Right lobe of liver (tissue), 4 donors: ENCODE results near the gene CPED1.

ENCODE experiments used
- POLR2A ChIP-seq: fragments of 450-650 bp; IDR thresholded peaks from one replicate; pipeline ENCODE4 v1.6.1; 2017; ENCODE audit warnings: antibody characterized with exemption, mild to moderate bottlenecking
- TF ChIP-seq, protein P1 (sequence below), 4 donors: fragments of 200-600 bp in 3 of 4; fragments of 450-650 bp in 1 of 4; IDR thresholded peaks; one replicate each; pipeline versions ENCODE4 v1.5.1 to v1.8.0; 2016 to 2022; ENCODE audit warnings: antibody characterized with exemption in 4 of 4, mild to moderate bottlenecking in 2 of 4
- donor health status: DM: no; HTN: no; CAD: no.
- donor health status: DM: no; HTN: no; CAD: no.
- donor health status: DM: no; HTN: yes; CAD: no.

DNA sequence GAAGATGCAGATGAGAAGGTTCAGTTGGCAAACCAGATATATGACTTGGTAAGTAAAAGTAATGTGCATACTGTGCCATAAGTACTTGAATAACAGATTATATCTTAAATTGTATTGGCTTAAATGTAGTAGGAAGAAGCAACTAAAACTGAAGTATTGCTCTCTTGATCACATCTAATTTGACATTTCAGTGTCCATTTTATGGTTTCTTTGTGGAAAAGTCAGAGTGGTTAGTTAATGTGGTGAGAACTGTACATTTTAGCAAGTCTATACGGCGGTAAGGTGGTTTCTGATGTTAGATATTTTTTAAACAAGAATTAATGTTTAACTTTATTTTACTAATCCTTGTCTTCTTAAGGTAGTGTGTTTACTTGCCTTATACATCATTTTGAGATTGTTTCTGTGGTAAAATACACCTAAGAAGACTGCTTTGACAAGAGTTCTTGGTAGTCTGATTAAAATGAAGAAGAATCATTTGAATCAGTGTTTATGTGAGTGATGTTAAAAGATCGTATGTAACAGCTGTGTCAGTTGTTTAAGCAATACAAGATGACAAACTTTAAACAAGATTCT lies 32.8 kb upstream of the CPED1 start:
- TF ChIP-seq, protein P1, sequence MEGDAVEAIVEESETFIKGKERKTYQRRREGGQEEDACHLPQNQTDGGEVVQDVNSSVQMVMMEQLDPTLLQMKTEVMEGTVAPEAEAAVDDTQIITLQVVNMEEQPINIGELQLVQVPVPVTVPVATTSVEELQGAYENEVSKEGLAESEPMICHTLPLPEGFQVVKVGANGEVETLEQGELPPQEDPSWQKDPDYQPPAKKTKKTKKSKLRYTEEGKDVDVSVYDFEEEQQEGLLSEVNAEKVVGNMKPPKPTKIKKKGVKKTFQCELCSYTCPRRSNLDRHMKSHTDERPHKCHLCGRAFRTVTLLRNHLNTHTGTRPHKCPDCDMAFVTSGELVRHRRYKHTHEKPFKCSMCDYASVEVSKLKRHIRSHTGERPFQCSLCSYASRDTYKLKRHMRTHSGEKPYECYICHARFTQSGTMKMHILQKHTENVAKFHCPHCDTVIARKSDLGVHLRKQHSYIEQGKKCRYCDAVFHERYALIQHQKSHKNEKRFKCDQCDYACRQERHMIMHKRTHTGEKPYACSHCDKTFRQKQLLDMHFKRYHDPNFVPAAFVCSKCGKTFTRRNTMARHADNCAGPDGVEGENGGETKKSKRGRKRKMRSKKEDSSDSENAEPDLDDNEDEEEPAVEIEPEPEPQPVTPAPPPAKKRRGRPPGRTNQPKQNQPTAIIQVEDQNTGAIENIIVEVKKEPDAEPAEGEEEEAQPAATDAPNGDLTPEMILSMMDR (IDR thresholded peaks at IDR 0.05), result no peak
- TF ChIP-seq POLR2A, result no peak
